Measurements from ENCODE around the gene CCL25.

CCL25 gene

GRCh38 chr19:8046569-8047165 is 5.9 kb upstream of the CCL25 start:
- no peak for DNase-seq

GRCh38 chr19:8050274-8051096 is 2.1 kb upstream of the CCL25 start:
- no peak for DNase-seq

GRCh38 chr19:8054169-8054568 is 1.6 kb downstream of the CCL25 start:
- no peak for DNase-seq

- no peak for DNase-seq
These were observed 4.0 kb downstream of the CCL25 start for GRCh38 chr19:8056533-8056932.

GRCh38 chr19:8057545-8058270 is 5.1 kb downstream of the CCL25 start:
- DNase-seq: no peak

- DNase-seq: no peak
These were observed 12.6 kb downstream of the CCL25 start for GRCh38 chr19:8064911-8065874.

GRCh38 chr19:8065875-8066261 is 13.3 kb downstream of the CCL25 start:
- no peak for DNase-seq

- no peak for DNase-seq
These were observed 16.8 kb downstream of the CCL25 start for GRCh38 chr19:8069096-8069973.

- DNase-seq: no peak
These were observed 19.4 kb downstream of the CCL25 start for GRCh38 chr19:8071912-8072311.

GRCh38 chr19:8074501-8074900 is 21.9 kb downstream of the CCL25 start:
- DNase-seq: no peak

GRCh38 chr19:8075158-8076074 is 22.9 kb downstream of the CCL25 start:
- no peak for DNase-seq

- no peak for DNase-seq
These were observed 27.4 kb downstream of the CCL25 start for GRCh38 chr19:8079988-8080387.

- DNase-seq: no peak
These were observed 28.3 kb downstream of the CCL25 start for GRCh38 chr19:8080832-8081231.

- no peak for DNase-seq
These were observed 29.3 kb downstream of the CCL25 start for GRCh38 chr19:8081569-8082550.

GRCh38 chr19:8083141-8083540 is 30.6 kb downstream of the CCL25 start:
- no peak for DNase-seq

GRCh38 chr19:8084152-8084551 is 31.6 kb downstream of the CCL25 start:
- no peak for DNase-seq

GRCh38 chr19:8085598-8086408 is 33.2 kb downstream of the CCL25 start:
- DNase-seq: no peak

GRCh38 chr19:8086849-8087248 is 34.3 kb downstream of the CCL25 start:
- DNase-seq: no peak

All from NCI-H1105 (cell line).